K562 (cell line): ENCODE results near the gene STX11. TPM values are rescaled to one million over a fixed set of nuclear protein-coding genes. Genes with fewer than 3 reads are reported as not detected.

Source experiments
- BCL6 ChIP-seq: fragments of 250-450 bp; sonication (Bioruptor Pico); IDR thresholded peaks from 2 replicates; pipeline ENCODE4 v1.4.0; 2020
- BRF1 ChIP-seq: IDR thresholded peaks from 3 replicates; pipeline ENCODE4 v1.6.1; 2011; ENCODE audit warnings: borderline replicate concordance, mild to moderate bottlenecking; ENCODE audit not compliant: insufficient read length; ENCODE audit errors: extremely low read depth
- ETV1 ChIP-seq: fragments of 450-650 bp; conservative IDR thresholded peaks from 2 replicates; pipeline ENCODE4 v1.6.1; 2016; ENCODE audit warnings: missing genetic modification characterization, control low read depth, low read depth, missing compliant biosample characterization
- GABPA ChIP-seq: fragments of 200-800 bp; sonication (Bioruptor generic); conservative IDR thresholded peaks from 2 replicates; pipeline ENCODE4 v1.6.1; 2016; ENCODE audit warnings: low read depth, missing genetic modification characterization, missing compliant biosample characterization
- IRF9 ChIP-seq: fragments of 450-650 bp; IDR thresholded peaks from 2 replicates; pipeline ENCODE4 v1.6.1; 2016; ENCODE audit warnings: missing biosample characterization, missing genetic modification characterization
- NBN ChIP-seq: fragments of 450-650 bp; IDR thresholded peaks from 2 replicates; pipeline ENCODE4 v1.6.1; 2016; ENCODE audit warnings: low read depth, mild to moderate bottlenecking
- ZBTB40 ChIP-seq, 2 experiments: fragments of 450-650 bp in 1 of 2; sonication (generic) in 1 of 2; formaldehyde crosslinking in 1 of 2; IDR thresholded peaks; 2 replicates each; pipeline versions ENCODE4 v1.7.1 to v1.9.0; 2016 to 2022; ENCODE audit warnings: inconsistent platforms in 1 of 2, mild to moderate bottlenecking in 1 of 2, missing genetic modification reagents in 1 of 2
- ZNF282 ChIP-seq: sonication (generic); formaldehyde crosslinking; IDR thresholded peaks from 2 replicates; pipeline ENCODE4 v1.8.1; 2023; ENCODE audit warnings: missing genetic modification reagents
- polyA plus RNA-seq, 8 experiments: library from polyadenylated mRNA; depleted of rRNA in 4 of 8; stranded (reverse) in 5 of 8; unstranded in 3 of 8; fragments of >200 nt; fragmentation: Nextera tagmentation in 2 of 8; fragmentation: Illumina TruSeq in 1 of 8; extraction: Ambion mirVana in 2 of 8; extraction: Trizol in 1 of 8; gene quantifications; 2 replicates each; pipeline versions ENCODE4 v1.2.1 to v1.2.3, GENCODE V29; 2011 to 2014; ENCODE audit warnings: inconsistent platforms in 1 of 8, missing spikeins in 1 of 8
- total RNA-seq, 7 experiments: library from RNA; depleted of rRNA in 6 of 7; stranded (reverse); fragments of >200 nt in 6 of 7; fragmentation: Illumina TruSeq in 2 of 7; extraction: Trizol in 2 of 7; gene quantifications; 2 replicates each; pipeline versions ENCODE4 v1.2.1 to v1.2.3, GENCODE V29; 2011 to 2021; ENCODE audit warnings: low replicate concordance in 1 of 7
- TF ChIP-seq, protein P1 (sequence below): fragments of 450-650 bp; IDR thresholded peaks from 2 replicates; pipeline ENCODE4 v1.6.1; 2016; ENCODE audit warnings: low read depth

Gene STX11
- total and polyA plus RNA-seq, 9 of the 15 experiments (the other 6 are each of a cell fraction or from before 2014, with no cell fraction given): 0.06 to 0.73 (median 0.40) TPM

DNA sequence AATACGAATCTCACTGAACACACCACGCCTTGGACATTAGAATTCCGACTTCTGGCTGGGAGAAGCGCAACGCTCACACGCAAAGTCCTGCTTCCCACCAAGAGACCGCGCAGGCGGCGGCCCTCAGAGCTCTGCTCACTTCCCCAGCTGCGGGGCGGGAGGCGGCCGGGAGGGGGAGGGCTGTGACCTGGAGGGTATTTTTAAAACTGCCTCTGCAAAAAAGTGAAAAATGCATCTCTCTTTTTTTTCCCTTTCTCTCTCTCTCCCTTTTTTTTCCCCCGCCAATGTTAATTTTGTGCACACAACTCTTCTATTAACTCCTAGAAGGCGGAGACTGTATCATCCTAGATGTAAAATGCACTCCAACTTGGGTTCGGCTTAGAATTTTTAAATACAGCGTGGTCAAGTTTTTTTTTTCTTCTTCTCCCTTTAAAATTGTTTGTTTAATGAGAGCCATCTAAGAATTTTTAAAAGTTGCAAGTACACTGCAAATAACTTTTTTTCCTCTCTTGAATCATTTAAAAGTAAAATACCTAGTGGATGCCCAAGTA, 66.4 kb downstream of the STX11 start (continued):
- TF ChIP-seq, protein P1, sequence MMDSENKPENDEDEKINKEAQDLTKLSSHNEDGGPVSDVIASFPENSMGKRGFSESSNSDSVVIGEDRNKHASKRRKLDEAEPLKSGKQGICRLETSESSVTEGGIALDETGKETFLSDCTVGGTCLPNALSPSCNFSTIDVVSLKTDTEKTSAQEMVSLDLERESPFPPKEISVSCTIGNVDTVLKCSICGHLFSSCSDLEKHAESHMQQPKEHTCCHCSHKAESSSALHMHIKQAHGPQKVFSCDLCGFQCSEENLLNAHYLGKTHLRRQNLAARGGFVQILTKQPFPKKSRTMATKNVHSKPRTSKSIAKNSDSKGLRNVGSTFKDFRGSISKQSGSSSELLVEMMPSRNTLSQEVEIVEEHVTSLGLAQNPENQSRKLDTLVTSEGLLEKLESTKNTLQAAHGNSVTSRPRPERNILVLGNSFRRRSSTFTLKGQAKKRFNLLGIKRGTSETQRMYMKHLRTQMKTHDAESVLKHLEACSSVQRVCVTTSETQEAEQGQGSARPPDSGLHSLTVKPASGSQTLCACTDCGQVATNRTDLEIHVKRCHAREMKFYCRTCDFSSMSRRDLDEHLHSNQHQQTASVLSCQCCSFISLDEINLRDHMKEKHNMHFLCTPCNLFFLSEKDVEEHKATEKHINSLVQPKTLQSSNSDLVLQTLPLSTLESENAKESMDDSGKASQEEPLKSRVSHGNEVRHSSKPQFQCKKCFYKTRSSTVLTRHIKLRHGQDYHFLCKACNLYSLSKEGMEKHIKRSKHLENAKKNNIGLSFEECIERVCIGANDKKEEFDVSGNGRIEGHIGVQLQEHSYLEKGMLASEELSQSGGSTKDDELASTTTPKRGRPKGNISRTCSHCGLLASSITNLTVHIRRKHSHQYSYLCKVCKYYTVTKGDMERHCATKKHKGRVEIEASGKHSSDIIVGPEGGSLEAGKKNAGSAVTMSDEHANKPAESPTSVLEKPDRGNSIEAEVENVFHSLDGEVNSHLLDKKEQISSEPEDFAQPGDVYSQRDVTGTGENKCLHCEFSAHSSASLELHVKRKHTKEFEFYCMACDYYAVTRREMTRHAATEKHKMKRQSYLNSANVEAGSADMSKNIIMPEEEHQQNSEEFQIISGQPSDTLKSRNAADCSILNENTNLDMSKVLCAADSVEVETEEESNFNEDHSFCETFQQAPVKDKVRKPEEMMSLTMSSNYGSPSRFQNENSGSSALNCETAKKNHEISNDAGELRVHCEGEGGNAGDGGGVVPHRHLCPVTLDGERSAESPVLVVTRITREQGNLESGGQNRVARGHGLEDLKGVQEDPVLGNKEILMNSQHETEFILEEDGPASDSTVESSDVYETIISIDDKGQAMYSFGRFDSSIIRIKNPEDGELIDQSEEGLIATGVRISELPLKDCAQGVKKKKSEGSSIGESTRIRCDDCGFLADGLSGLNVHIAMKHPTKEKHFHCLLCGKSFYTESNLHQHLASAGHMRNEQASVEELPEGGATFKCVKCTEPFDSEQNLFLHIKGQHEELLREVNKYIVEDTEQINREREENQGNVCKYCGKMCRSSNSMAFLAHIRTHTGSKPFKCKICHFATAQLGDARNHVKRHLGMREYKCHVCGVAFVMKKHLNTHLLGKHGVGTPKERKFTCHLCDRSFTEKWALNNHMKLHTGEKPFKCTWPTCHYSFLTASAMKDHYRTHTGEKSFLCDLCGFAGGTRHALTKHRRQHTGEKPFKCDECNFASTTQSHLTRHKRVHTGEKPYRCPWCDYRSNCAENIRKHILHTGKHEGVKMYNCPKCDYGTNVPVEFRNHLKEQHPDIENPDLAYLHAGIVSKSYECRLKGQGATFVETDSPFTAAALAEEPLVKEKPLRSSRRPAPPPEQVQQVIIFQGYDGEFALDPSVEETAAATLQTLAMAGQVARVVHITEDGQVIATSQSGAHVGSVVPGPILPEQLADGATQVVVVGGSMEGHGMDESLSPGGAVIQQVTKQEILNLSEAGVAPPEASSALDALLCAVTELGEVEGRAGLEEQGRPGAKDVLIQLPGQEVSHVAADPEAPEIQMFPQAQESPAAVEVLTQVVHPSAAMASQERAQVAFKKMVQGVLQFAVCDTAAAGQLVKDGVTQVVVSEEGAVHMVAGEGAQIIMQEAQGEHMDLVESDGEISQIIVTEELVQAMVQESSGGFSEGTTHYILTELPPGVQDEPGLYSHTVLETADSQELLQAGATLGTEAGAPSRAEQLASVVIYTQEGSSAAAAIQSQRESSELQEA: no peak
- no peak for TF ChIP-seq ZBTB40 (IDR thresholded peaks at IDR 0.05)
- TF ChIP-seq ZBTB40 (CRISPR knock-in tag; IDR thresholded peaks at IDR 0.05): no peak
- 0 out of 2 replicates have a peak, but pooled peaks have one; percentile 6 for TF ChIP-seq NBN
- no peak for TF ChIP-seq IRF9 (tag)
- no peak for TF ChIP-seq BRF1
- TF ChIP-seq BCL6 (CRISPR knock-in tag): no peak
- no peak for TF ChIP-seq GABPA
- TF ChIP-seq ZNF282 (CRISPR knock-in tag): no peak
- no peak for TF ChIP-seq ETV1 (tag)
